HG02763 (cell line): Measurements from ENCODE around the gene C1orf53.
"Not testable (repeated sequence)": the region's sequence is repeated elsewhere in the genome, so short reads cannot be mapped to it uniquely, and the experiment has no call there.

Source experiments
- ATAC-seq: cut with Tn5 transposase; IDR thresholded peaks from one replicate; pipeline ENCODE4 v1.9.1; 2021; ENCODE audit warnings: mild to moderate bottlenecking, moderate library complexity; ENCODE audit not compliant: unreplicated experiment

The C1orf53 gene

GRCh38 chr1:197902454-197903195 lies at the start of gene C1orf53:
Gene C1orf53 (plus strand): TSS chr1:197902630. CDS start chr1:197902650, 20 bp downstream.
- ATAC-seq: peak; percentile 98

GRCh38 chr1:197855751-197856150 lies 46.7 kb upstream of the C1orf53 start:
- not testable (repeated sequence) for ATAC-seq

- ATAC-seq: no peak
Measured at GRCh38 chr1:197857477-197857876, 45.0 kb upstream of the C1orf53 start.

GRCh38 chr1:197859024-197859423 lies 43.4 kb upstream of the C1orf53 start:
- ATAC-seq: no peak

- no peak for ATAC-seq
Measured at GRCh38 chr1:197862221-197862620, 40.2 kb upstream of the C1orf53 start.

GRCh38 chr1:197862671-197863070 lies 39.8 kb upstream of the C1orf53 start:
- no peak for ATAC-seq

- no peak for ATAC-seq
Measured at GRCh38 chr1:197865809-197866208, 36.6 kb upstream of the C1orf53 start.

GRCh38 chr1:197868751-197869489 lies 33.5 kb upstream of the C1orf53 start:
- ATAC-seq: peak; percentile 84

GRCh38 chr1:197869490-197870077 lies 32.8 kb upstream of the C1orf53 start:
- no peak for ATAC-seq

- ATAC-seq: no peak
Measured at GRCh38 chr1:197876894-197877293, 25.5 kb upstream of the C1orf53 start.

GRCh38 chr1:197880385-197880784 lies 22.0 kb upstream of the C1orf53 start:
- not testable (repeated sequence) for ATAC-seq

- not testable (repeated sequence) for ATAC-seq
Measured at GRCh38 chr1:197882241-197882640, 20.2 kb upstream of the C1orf53 start.

- ATAC-seq: no peak
Measured at GRCh38 chr1:197884173-197884572, 18.3 kb upstream of the C1orf53 start.

- ATAC-seq: no peak
Measured at GRCh38 chr1:197890936-197891335, 11.5 kb upstream of the C1orf53 start.

- no peak for ATAC-seq
Measured at GRCh38 chr1:197892684-197893083, 9.7 kb upstream of the C1orf53 start.

GRCh38 chr1:197896301-197896700 lies 6.1 kb upstream of the C1orf53 start:
- ATAC-seq: no peak

GRCh38 chr1:197899037-197899436 lies 3.4 kb upstream of the C1orf53 start:
- ATAC-seq: no peak

GRCh38 chr1:197902131-197902453 lies 338 bp upstream of the C1orf53 start:
- no peak for ATAC-seq

GRCh38 chr1:197903196-197903514 lies 725 bp downstream of the C1orf53 start:
- ATAC-seq: no peak

GRCh38 chr1:197904126-197904787 lies 1.8 kb downstream of the C1orf53 start:
- no peak for ATAC-seq

- no peak for ATAC-seq
Measured at GRCh38 chr1:197905699-197906351, 3.4 kb downstream of the C1orf53 start.
